Measurements from ENCODE around the gene DNAJC1. TPM values are rescaled to one million over a fixed set of nuclear protein-coding genes. Genes with fewer than 3 reads are reported as not detected.
"Not testable (repeated sequence)": the region's sequence is repeated elsewhere in the genome, so short reads cannot be mapped to it uniquely, and the experiment has no call there.

DNAJC1 gene
- total RNA-seq, 1 donor from 2014 or later, result 18.2 TPM

GRCh38 chr10:21860718-21861117 lies 142.8 kb downstream of the DNAJC1 start:
- H3K4me3 Mint-ChIP-seq, result no peak overlapping the region

DNA sequence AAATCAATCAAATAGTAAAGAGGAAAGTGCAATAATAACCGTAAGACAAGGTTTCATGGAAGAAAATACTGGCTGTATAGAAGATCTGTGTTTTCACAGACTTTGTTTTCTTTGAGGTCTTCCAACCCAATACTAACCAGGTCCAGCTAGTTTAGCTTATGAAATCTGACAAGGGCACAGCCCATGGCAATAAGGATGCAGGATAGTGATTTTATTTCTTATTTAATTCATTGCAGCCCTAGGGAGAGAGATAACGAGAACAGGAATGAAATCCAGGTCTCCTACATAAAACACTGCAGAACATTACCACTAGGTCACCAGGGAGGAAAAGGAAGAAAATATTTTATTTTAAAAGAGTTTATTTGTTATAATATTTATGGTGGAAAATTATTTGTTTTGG lies 145.1 kb downstream of the DNAJC1 start:
- Mint-ChIP-seq H3K27me3 (no peaks in the 10 kb centered on the region), H3K27ac (no peak overlapping the region), H3K4me3 (no peak overlapping the region), H3K36me3 (peaks cover 7% of the 10 kb centered on the region), H3K9me3 (no peaks in the 10 kb centered on the region), H3K4me1 (ENCODE audit: unreplicated experiment) (no peaks in the 10 kb centered on the region)
- DNase-seq (ENCODE audit: extremely low spot score, unreplicated experiment), result no peak
- TF ChIP-seq, protein P1, sequence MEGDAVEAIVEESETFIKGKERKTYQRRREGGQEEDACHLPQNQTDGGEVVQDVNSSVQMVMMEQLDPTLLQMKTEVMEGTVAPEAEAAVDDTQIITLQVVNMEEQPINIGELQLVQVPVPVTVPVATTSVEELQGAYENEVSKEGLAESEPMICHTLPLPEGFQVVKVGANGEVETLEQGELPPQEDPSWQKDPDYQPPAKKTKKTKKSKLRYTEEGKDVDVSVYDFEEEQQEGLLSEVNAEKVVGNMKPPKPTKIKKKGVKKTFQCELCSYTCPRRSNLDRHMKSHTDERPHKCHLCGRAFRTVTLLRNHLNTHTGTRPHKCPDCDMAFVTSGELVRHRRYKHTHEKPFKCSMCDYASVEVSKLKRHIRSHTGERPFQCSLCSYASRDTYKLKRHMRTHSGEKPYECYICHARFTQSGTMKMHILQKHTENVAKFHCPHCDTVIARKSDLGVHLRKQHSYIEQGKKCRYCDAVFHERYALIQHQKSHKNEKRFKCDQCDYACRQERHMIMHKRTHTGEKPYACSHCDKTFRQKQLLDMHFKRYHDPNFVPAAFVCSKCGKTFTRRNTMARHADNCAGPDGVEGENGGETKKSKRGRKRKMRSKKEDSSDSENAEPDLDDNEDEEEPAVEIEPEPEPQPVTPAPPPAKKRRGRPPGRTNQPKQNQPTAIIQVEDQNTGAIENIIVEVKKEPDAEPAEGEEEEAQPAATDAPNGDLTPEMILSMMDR (conservative IDR thresholded peaks at IDR 0.05), result peak; percentile 44

More at GRCh38 chr10:21860718-21861117, 142.8 kb downstream of the DNAJC1 start:
- H3K27me3 Mint-ChIP-seq, result no peaks in the 10 kb centered on the region
- TF ChIP-seq, protein P1 (conservative IDR thresholded peaks at IDR 0.05), result no peak
- no peak overlapping the region for H3K27ac Mint-ChIP-seq
- no peak for DNase-seq (ENCODE audit: extremely low spot score, unreplicated experiment)
- H3K4me1 Mint-ChIP-seq (ENCODE audit: unreplicated experiment), result no peaks in the 10 kb centered on the region
- no peaks in the 10 kb centered on the region for H3K9me3 Mint-ChIP-seq
- peaks cover 4% of the 10 kb centered on the region for H3K36me3 Mint-ChIP-seq

DNA sequence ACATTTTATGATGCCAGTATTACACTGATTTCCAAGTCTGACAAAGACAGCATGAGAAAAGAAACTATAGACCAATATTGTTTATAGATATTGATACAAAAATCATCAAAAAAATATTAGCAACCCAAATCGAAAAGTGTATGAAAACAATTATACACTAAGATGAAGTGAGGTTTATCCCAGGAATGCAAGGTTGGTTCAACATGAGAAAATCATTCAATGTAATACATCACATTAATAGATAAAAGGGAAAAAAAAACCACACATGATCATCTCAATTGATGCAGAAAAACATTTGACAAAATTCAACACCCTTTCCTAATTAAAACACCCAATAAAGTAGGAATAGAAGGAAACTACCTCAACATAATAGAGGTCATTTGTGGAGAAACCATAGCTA lies 153.9 kb downstream of the DNAJC1 start:
- Mint-ChIP-seq H3K27ac (no peak overlapping the region), H3K27me3 (no peaks in the 10 kb centered on the region), H3K36me3 (peaks cover 13% of the 10 kb centered on the region), H3K4me1 (ENCODE audit: unreplicated experiment) (no peaks in the 10 kb centered on the region), H3K4me3 (no peak overlapping the region), H3K9me3 (peaks cover 15% of the 10 kb centered on the region)
- TF ChIP-seq, protein P1 (conservative IDR thresholded peaks at IDR 0.05), result no peak
- no peak for DNase-seq (ENCODE audit: extremely low spot score, unreplicated experiment)

GRCh38 chr10:21843645-21844044 lies 159.9 kb downstream of the DNAJC1 start:
- no peaks in the 10 kb centered on the region for H3K4me1 Mint-ChIP-seq (ENCODE audit: unreplicated experiment)

DNA sequence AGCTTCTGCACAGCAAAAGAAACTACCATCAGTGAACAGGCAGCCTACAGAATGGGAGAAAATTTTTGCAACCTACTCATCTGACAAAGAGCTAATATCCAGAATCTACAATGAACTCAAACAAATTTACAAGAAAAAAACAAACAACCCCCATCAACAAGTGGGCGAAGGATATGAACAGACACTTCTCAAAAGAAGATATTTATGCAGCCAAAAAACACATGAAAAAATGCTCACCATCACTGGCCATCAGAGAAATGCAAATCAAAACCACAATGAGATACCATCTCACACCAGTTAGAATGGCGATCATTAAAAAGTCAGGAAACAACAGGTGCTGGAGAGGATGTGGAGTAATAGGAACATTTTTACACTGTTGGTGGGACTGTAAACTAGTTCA lies 162.3 kb downstream of the DNAJC1 start:
- H3K36me3 Mint-ChIP-seq; H3K9me3 Mint-ChIP-seq; H3K27ac Mint-ChIP-seq; DNase-seq (ENCODE audit: extremely low spot score, unreplicated experiment); H3K27me3 Mint-ChIP-seq; H3K4me3 Mint-ChIP-seq; H3K4me1 Mint-ChIP-seq (ENCODE audit: unreplicated experiment): not testable (repeated sequence)

More at GRCh38 chr10:21843645-21844044, 159.9 kb downstream of the DNAJC1 start:
- Mint-ChIP-seq H3K9me3 (peaks cover 5% of the 10 kb centered on the region), H3K4me3 (no peak overlapping the region), H3K27me3 (no peaks in the 10 kb centered on the region), H3K27ac (no peak overlapping the region), H3K36me3 (peaks cover 7% of the 10 kb centered on the region)
- TF ChIP-seq, protein P1 (conservative IDR thresholded peaks at IDR 0.05), result no peak
- no peak for DNase-seq (ENCODE audit: extremely low spot score, unreplicated experiment)

DNA sequence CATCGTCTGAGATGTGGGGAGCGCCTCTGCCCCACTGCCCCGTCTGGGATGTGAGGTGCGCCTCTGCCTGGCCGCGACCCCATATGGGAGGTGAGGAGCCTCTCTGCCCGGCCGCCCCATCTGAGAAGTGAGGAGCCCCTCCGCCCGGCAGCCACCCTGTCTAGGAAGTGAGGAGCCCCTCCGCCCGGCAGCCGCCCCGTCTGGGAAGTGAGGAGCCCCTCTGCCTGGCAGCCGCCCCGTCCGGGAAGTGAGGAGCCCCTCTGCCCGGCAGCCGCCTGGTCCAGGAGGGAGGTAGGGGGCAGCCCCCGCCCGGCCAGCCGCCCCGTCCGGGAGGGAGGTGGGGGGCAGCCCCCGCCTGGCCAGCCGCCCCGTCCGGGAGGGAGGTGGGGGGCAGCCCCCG lies 166.0 kb downstream of the DNAJC1 start:
- peaks cover 24% of the 10 kb centered on the region for H3K36me3 Mint-ChIP-seq
- not testable (repeated sequence) for H3K4me3 Mint-ChIP-seq; H3K27ac Mint-ChIP-seq; DNase-seq (ENCODE audit: extremely low spot score, unreplicated experiment); H3K27me3 Mint-ChIP-seq; H3K9me3 Mint-ChIP-seq; H3K4me1 Mint-ChIP-seq (ENCODE audit: unreplicated experiment)

DNA sequence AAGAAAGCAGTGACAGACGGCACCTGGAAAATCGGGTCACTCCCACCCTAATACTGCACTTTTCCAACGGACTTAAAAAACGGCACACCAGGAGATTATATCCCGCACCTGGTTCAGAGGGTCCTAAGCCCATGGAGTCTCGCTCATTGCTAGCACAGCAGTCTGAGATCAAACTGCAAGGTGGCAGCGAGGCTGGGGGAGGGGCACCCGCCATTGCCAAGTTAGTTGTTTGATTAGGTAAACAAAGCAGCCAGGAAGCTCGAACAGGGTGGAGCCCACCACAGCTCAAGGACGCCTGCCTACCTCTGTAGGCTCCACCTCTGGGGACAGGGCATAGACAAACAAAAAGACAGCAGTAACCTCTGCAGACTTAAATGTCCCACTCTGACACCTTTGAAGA lies 169.0 kb downstream of the DNAJC1 start:
- H3K27me3 Mint-ChIP-seq; H3K4me3 Mint-ChIP-seq; H3K4me1 Mint-ChIP-seq (ENCODE audit: unreplicated experiment); H3K27ac Mint-ChIP-seq; DNase-seq (ENCODE audit: extremely low spot score, unreplicated experiment): not testable (repeated sequence)
- Mint-ChIP-seq H3K36me3 (peaks cover 28% of the 10 kb centered on the region), H3K9me3 (peaks cover 14% of the 10 kb centered on the region)
